ENCODE measurements around the gene CD93.

The CD93 gene

DNA sequence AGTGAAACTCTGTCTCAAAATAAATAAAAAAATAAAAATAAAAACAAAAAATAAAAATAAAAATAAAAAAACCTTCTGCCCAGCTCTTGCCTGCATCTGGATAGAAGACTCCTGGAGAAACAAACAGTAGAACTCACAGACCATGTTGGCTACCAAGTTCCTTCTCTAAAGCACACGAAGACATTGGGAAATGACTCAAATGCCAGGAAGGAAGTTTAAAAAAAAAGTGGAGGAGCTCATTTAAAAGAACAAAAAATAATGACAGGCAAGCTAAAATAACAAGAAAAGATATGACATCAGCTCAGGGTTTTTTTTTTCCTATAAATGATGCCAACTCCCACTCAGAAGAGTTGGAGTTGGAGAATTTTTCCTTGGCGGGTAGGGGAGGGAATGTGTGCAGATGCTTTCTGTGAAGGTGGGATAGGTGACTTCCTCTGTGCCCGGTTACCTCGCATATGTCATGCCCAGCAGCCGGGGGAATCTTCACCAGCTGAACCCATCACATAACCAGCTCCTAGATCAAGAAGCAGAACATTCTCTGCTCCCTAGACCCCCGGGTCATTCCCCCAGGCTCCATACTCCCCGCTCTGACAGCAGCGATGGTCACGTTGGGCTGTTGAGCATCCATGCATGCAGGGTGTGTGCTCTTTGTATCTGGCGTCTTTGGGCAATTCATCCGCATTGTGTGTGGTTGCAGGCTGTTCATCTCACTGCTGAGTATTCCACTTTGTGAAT lies 17.3 kb upstream of the CD93 start:
- Histone ChIP-seq H3K9me3 (no peaks in the 10 kb centered on the region), H3K27ac (no peak overlapping the region), H3K9ac (no peak overlapping the region), H4K20me1 (no peaks in the 10 kb centered on the region), H3K36me3 (no peaks in the 10 kb centered on the region), H3K4me1 (peaks cover 28% of the 10 kb centered on the region), H3K4me3 (no peak overlapping the region), H3K4me2 (peak overlapping the region; percentile 61), H3K27me3 (no peaks in the 10 kb centered on the region)
- TF ChIP-seq Cebpa-rat (IDR thresholded peaks at IDR 0.05) = no peak

DNA sequence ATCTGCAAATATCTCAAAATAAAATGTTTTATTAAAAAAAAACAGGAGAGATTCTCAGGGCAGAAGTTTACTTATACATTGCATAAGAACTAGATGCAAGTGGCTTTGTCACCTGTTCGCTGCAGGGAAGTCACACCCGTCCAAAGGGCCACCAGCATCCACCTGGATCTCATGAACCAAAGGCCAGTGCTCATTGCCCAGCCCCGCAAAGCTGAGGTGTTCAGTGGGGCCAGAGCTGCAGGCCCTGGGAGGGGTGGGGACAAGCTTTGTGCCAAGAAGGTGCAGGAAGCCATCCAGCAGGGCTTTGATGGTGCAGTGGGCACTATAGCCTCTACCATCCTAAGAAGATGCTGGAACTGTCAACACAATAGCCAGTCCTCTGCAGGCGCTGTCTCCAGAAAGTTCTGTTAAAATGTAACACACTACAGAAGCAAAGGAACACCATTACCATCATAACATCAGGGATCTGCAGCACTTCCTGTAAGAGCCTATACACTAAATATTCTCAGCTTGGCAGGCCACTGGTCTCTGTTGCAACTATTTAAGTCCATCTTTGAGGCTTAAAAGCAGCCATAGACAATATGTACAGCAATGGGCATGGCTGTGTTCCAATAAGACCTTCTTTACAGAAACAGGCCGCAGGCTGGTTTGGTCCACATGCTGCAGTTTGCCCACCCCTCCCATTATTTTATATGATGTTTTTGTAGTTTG lies 15.7 kb upstream of the CD93 start:
- Histone ChIP-seq H3K4me2 (no peak overlapping the region), H4K20me1 (no peaks in the 10 kb centered on the region), H3K27ac (no peak overlapping the region), H3K9ac (no peak overlapping the region), H3K36me3 (no peaks in the 10 kb centered on the region), H3K27me3 (no peaks in the 10 kb centered on the region), H3K4me3 (no peak overlapping the region), H3K4me1 (peaks cover 28% of the 10 kb centered on the region), H3K9me3 (no peaks in the 10 kb centered on the region)
- TF ChIP-seq Cebpa-rat (IDR thresholded peaks at IDR 0.05) = no peak

DNA sequence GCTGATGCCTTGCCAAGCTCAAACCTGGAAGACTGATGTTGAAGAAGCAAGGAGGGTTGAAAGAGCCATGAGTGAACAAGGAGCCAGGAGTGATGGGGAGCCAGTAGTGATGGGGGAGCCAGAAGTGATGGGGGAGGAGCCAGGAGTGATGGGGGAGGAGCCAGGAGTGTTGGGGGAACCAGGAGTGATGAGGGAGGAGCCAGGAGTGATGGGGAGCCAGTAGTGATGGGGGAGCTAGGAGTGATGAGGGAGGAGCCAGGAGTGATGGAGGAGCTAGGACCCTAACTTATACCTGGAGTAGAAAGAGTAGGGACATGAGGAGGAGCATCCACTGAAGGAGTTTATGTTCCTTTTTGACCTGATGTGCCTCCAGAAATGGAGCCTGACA lies 14.6 kb upstream of the CD93 start:
- Histone ChIP-seq H3K27me3 (no peaks in the 10 kb centered on the region), H3K27ac (no peak overlapping the region), H3K4me2 (no peak overlapping the region), H3K4me1 (peaks cover 28% of the 10 kb centered on the region), H3K4me3 (no peak overlapping the region), H3K36me3 (no peaks in the 10 kb centered on the region), H3K9ac (no peak overlapping the region), H4K20me1 (no peaks in the 10 kb centered on the region), H3K9me3 (no peaks in the 10 kb centered on the region)
- TF ChIP-seq Cebpa-rat (IDR thresholded peaks at IDR 0.05) = no peak

GRCh38 chr20:23099791-23100719 lies 13.9 kb upstream of the CD93 start:
- Histone ChIP-seq H3K27me3 (no peaks in the 10 kb centered on the region), H3K27ac (no peak overlapping the region), H3K36me3 (no peaks in the 10 kb centered on the region), H3K4me3 (no peak overlapping the region), H3K4me2 (no peak overlapping the region), H3K4me1 (peaks cover 28% of the 10 kb centered on the region), H4K20me1 (no peaks in the 10 kb centered on the region), H3K9me3 (no peaks in the 10 kb centered on the region), H3K9ac (no peak overlapping the region)
- no peak for TF ChIP-seq Cebpa-rat (IDR thresholded peaks at IDR 0.05)

- peaks cover 13% of the 10 kb centered on the region for H3K4me1 ChIP-seq
- H3K9ac ChIP-seq = no peak overlapping the region
- H4K20me1 ChIP-seq = no peaks in the 10 kb centered on the region
- no peaks in the 10 kb centered on the region for H3K36me3 ChIP-seq
- H3K4me3 ChIP-seq = no peak overlapping the region
- H3K4me2 ChIP-seq = no peak overlapping the region
- no peak overlapping the region for H3K27ac ChIP-seq
- no peaks in the 10 kb centered on the region for H3K27me3 ChIP-seq
- no peaks in the 10 kb centered on the region for H3K9me3 ChIP-seq
- no peak for TF ChIP-seq Cebpa-rat (IDR thresholded peaks at IDR 0.05)
Measured at GRCh38 chr20:23097636-23098580, 11.8 kb upstream of the CD93 start.

DNA sequence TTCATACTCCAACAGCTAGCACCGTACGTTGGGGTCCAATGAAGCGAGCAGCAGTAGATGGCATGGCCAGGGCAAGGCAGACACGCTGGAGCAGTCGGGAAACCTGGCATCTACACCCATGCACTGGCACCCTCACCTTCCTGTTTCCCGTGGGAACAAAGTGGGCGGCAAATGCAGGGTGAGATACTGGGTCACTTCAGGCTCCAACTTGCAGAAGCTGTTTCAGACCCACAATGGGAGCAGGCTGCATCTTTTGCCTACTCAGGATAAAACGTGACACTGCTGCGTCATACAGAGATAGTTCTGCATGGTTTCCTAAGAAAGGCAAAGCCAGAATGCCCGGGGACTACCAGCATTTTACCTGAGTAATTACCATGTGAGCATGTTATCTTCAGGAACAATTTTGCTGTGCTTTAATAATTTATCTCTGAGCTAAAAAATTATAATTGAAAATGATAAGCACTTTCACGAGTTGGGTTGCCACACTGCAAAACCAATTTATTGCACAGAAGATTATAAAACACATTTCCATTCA lies 10.9 kb upstream of the CD93 start:
- Histone ChIP-seq H4K20me1 (no peaks in the 10 kb centered on the region), H3K4me3 (no peak overlapping the region), H3K27me3 (no peaks in the 10 kb centered on the region), H3K4me2 (no peak overlapping the region), H3K9me3 (no peaks in the 10 kb centered on the region), H3K4me1 (peaks cover 4% of the 10 kb centered on the region), H3K9ac (no peak overlapping the region), H3K27ac (no peak overlapping the region), H3K36me3 (no peaks in the 10 kb centered on the region)
- no peak for TF ChIP-seq Cebpa-rat (IDR thresholded peaks at IDR 0.05)

GRCh38 chr20:23096097-23096496 lies 10.0 kb upstream of the CD93 start:
- no peaks in the 10 kb centered on the region for H3K36me3 ChIP-seq
- H4K20me1 ChIP-seq = no peaks in the 10 kb centered on the region
- no peak overlapping the region for H3K27ac ChIP-seq
- H3K4me2 ChIP-seq = no peak overlapping the region
- H3K9ac ChIP-seq = no peak overlapping the region
- H3K27me3 ChIP-seq = no peaks in the 10 kb centered on the region
- no peaks in the 10 kb centered on the region for H3K4me1 ChIP-seq
- no peak for TF ChIP-seq Cebpa-rat (IDR thresholded peaks at IDR 0.05)
- H3K9me3 ChIP-seq = no peaks in the 10 kb centered on the region
- H3K4me3 ChIP-seq = no peak overlapping the region

GRCh38 chr20:23095499-23095898 lies 9.4 kb upstream of the CD93 start:
- Histone ChIP-seq H3K9ac (no peak overlapping the region), H3K4me2 (no peak overlapping the region), H3K27ac (no peak overlapping the region), H3K27me3 (no peaks in the 10 kb centered on the region), H3K9me3 (no peaks in the 10 kb centered on the region), H3K4me3 (no peak overlapping the region), H3K36me3 (no peaks in the 10 kb centered on the region), H3K4me1 (no peaks in the 10 kb centered on the region), H4K20me1 (no peaks in the 10 kb centered on the region)
- TF ChIP-seq Cebpa-rat (IDR thresholded peaks at IDR 0.05) = no peak

DNA sequence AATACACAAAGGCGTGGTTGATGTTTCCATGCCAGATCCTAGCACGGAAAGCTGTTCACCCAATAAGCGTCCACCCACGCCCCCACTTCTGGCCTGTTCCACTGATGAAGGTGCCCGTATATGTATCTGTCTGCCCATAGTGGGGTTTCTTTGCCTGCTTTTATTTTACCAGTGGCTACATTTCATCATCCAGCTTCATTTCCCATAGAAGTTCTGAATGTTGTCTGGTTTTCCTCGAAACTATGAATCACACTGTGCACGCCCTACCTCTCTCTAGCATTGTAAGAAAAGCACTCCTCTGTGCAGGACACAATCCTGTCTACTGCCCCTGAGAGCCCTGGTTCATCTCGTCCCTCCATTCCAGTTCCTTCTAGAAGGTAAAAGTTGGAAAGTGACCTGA lies 8.8 kb upstream of the CD93 start:
- no peaks in the 10 kb centered on the region for H4K20me1 ChIP-seq
- no peak overlapping the region for H3K4me3 ChIP-seq
- H3K9me3 ChIP-seq = no peaks in the 10 kb centered on the region
- H3K27me3 ChIP-seq = no peaks in the 10 kb centered on the region
- no peak for TF ChIP-seq Cebpa-rat (IDR thresholded peaks at IDR 0.05)
- no peak overlapping the region for H3K27ac ChIP-seq
- H3K9ac ChIP-seq = no peak overlapping the region
- H3K4me2 ChIP-seq = no peak overlapping the region
- no peaks in the 10 kb centered on the region for H3K36me3 ChIP-seq
- H3K4me1 ChIP-seq = no peaks in the 10 kb centered on the region
